Vagina (tissue), 2 donors: Measurements from ENCODE around the gene TMEM37. TPM values are rescaled to one million over a fixed set of nuclear protein-coding genes. Genes with fewer than 3 reads are reported as not detected.

ENCODE experiments used
- DNase-seq, 2 donors: peaks; one replicate each; pipeline ENCODE4 v3.0.0-alpha.2; 2017; ENCODE audit errors: extremely low spot score in 2 of 2
- H3K27ac ChIP-seq: fragments of 200-600 bp; sonication (generic); one replicate; pipeline ENCODE4 v1.5.1; 2019
- H3K27me3 ChIP-seq: fragments of 200-600 bp; sonication (generic); one replicate; pipeline ENCODE4 v1.5.1; 2019
- H3K36me3 ChIP-seq, 2 donors: fragments of 200-600 bp; sonication (generic); one replicate each; pipeline ENCODE4 v1.5.1; 2017 to 2019
- H3K4me1 ChIP-seq: fragments of 200-600 bp; sonication (generic); one replicate; pipeline ENCODE4 v1.5.1; 2019
- H3K4me3 ChIP-seq, 2 donors: fragments of 200-600 bp; sonication (generic); 1 replicate in 1 of 2; 2 replicates in 1 of 2; pipeline ENCODE4 v1.5.1; 2016 to 2019
- H3K9me3 ChIP-seq: fragments of 200-600 bp; sonication (generic); one replicate; pipeline ENCODE4 v1.5.1; 2019
- POLR2A ChIP-seq, 2 donors: fragments of 450-650 bp; IDR thresholded peaks; one replicate each; pipeline ENCODE4 v1.6.1; 2017; ENCODE audit warnings: antibody characterized with exemption in 2 of 2, mild to moderate bottlenecking in 2 of 2, moderate library complexity in 2 of 2
- POLR2AphosphoS5 ChIP-seq, 2 donors: sonication (generic); formaldehyde crosslinking; IDR thresholded peaks; one replicate each; pipeline ENCODE4 v1.9.0; 2017; ENCODE audit warnings: antibody characterized with exemption in 2 of 2, mild to moderate bottlenecking in 2 of 2, low read depth in 1 of 2; ENCODE audit not compliant: insufficient read depth in 1 of 2
- intact Hi-C: fragments of 100-400 bp; cut with DNase I; formaldehyde crosslinking; loops from one replicate; pipeline ENCODE4 v1.15.1; 2023
- total RNA-seq: library from RNA; depleted of rRNA; stranded (reverse); fragments of >200 nt; gene quantifications from one replicate; pipeline ENCODE4 v1.2.3, GENCODE V29; 2016
- TF ChIP-seq, protein P1 (sequence below), 3 experiments: fragments of 450-650 bp in 2 of 3; fragments of 200-600 bp in 1 of 3; sonication (generic) in 1 of 3; IDR thresholded peaks; one replicate each; pipeline ENCODE4 v1.5.1; 2017 to 2019; ENCODE audit warnings: antibody characterized with exemption in 3 of 3, mild to moderate bottlenecking in 2 of 3, moderate library complexity in 2 of 3

TMEM37 gene
- total RNA-seq, 1 donor from 2014 or later = 3.2 TPM

DNA sequence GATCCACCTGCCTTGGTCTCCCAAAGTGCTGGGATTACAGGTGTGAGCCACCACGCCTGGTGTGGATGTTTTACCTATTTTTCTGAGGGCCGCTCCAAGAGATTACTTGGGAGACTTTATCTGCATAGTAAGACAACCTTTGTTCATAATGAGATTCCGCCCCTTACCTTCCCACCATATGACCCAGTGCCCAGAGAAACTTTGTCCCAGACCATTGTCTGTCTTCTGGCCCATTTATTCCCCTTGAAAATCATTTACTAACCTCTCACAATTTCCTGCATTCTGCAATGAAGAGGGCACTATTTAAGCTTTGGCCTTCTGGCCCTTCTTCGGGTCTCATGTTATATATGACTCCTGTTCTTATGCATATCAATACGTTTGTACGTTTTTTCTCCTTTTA, 13.7 kb upstream of the TMEM37 start:
- intact Hi-C loops = no loop called here
- no peaks in the 10 kb centered on the region for H3K27me3 ChIP-seq
- H3K27ac ChIP-seq = no peak overlapping the region
- H3K4me3 ChIP-seq = no peak overlapping the region
- no peak for TF ChIP-seq POLR2A (IDR thresholded peaks at IDR 0.05)
- TF ChIP-seq POLR2AphosphoS5 (IDR thresholded peaks at IDR 0.05; ENCODE audit: insufficient read depth in 1 of 2, low read depth in 1 of 2) = no peak
- TF ChIP-seq, protein P1, sequence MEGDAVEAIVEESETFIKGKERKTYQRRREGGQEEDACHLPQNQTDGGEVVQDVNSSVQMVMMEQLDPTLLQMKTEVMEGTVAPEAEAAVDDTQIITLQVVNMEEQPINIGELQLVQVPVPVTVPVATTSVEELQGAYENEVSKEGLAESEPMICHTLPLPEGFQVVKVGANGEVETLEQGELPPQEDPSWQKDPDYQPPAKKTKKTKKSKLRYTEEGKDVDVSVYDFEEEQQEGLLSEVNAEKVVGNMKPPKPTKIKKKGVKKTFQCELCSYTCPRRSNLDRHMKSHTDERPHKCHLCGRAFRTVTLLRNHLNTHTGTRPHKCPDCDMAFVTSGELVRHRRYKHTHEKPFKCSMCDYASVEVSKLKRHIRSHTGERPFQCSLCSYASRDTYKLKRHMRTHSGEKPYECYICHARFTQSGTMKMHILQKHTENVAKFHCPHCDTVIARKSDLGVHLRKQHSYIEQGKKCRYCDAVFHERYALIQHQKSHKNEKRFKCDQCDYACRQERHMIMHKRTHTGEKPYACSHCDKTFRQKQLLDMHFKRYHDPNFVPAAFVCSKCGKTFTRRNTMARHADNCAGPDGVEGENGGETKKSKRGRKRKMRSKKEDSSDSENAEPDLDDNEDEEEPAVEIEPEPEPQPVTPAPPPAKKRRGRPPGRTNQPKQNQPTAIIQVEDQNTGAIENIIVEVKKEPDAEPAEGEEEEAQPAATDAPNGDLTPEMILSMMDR (IDR thresholded peaks at IDR 0.05) = no peak
- no peaks in the 10 kb centered on the region for H3K9me3 ChIP-seq
- H3K36me3 ChIP-seq = no peaks in the 10 kb centered on the region
- no peak for DNase-seq
- H3K4me1 ChIP-seq = no peaks in the 10 kb centered on the region

DNA sequence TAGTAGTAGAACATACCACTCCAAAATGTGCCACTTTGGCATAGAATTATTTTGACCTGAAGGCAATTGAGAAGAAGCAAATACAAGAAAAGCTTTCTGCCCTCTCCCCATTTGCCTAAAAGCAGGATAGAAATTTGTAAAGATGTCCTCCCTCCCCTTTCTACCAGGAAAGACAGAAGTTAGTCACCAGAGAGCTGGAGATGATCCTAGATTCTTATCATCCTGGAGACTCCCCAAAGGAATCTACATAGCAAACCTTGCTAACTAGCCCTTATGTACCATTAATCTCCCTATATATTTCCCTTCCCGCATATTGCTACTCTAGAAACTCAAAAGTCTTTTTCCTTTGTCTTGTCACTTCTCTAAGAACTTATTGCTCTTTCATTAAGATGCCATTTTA, 12.6 kb upstream of the TMEM37 start:
- Histone ChIP-seq H3K9me3 (no peaks in the 10 kb centered on the region), H3K27ac (no peak overlapping the region), H3K4me1 (no peaks in the 10 kb centered on the region), H3K27me3 (no peaks in the 10 kb centered on the region), H3K4me3 (no peak overlapping the region), H3K36me3 (no peaks in the 10 kb centered on the region)
- TF ChIP-seq POLR2A (IDR thresholded peaks at IDR 0.05) (no peak), POLR2AphosphoS5 (IDR thresholded peaks at IDR 0.05; ENCODE audit: insufficient read depth in 1 of 2, low read depth in 1 of 2) (no peak)
- TF ChIP-seq, protein P1 (IDR thresholded peaks at IDR 0.05) = no peak
- no peak for DNase-seq
- intact Hi-C loops = no loop called here

DNA sequence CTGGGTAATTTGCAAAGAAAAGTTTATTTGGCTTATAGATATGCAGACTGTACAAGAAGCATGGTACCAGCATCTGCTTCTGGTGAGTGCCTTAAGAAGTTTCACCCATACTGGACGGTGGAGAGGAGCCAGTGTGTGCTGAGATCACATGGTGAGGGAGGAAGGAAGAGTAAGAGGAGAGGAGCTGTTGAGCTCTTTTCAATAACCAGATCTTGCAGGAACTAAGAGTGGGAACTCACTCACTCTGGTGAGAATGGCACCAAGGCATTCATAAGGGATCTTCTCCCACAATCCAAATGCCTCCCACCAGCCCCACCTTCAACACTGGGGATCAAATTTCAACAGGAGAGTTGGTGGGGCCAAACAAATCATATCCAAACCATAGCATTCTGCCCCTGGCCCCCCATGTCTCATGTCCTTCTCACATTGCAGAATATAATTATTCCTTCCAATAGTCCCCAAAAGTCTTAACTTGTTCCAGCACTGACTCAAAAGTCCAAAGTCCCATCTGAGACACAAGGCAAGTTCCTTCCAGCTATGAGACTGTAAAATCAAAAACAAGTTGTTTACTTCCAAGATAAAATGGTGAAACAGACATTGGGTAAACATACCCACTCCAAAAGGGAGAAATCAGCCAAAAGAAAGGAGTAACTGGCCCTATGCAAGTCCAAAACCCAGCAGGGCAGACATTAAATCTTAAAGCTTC, 11.7 kb upstream of the TMEM37 start:
- no peaks in the 10 kb centered on the region for H3K4me1 ChIP-seq
- H3K4me3 ChIP-seq = no peak overlapping the region
- no peak for TF ChIP-seq POLR2AphosphoS5 (IDR thresholded peaks at IDR 0.05; ENCODE audit: insufficient read depth in 1 of 2, low read depth in 1 of 2)
- no peak for TF ChIP-seq POLR2A (IDR thresholded peaks at IDR 0.05)
- TF ChIP-seq, protein P1 (IDR thresholded peaks at IDR 0.05) = no peak
- H3K27ac ChIP-seq = no peak overlapping the region
- DNase-seq = no peak
- no peaks in the 10 kb centered on the region for H3K36me3 ChIP-seq
- intact Hi-C loops = no loop called here
- H3K9me3 ChIP-seq = no peaks in the 10 kb centered on the region
- H3K27me3 ChIP-seq = no peaks in the 10 kb centered on the region

DNA sequence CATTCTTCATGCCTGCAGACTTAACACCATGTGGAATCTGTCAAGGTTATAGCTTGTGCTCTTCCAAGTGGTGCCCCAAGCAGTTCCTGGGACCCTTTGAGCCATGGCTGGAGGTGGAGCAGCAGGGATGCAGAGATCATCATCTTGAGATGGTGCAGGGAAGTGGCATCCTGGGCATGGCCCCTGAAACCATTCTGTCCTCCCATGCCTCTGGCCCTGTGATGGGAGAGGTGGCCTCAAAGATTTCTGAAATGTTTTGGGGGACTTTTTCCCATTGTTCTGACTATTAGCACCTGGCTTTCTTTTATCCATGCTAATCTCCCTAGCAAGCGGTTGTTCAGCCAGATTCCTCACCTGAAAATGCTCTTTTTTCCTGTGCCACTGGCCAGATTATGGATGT, 10.3 kb upstream of the TMEM37 start:
- no peaks in the 10 kb centered on the region for H3K9me3 ChIP-seq
- TF ChIP-seq POLR2AphosphoS5 (IDR thresholded peaks at IDR 0.05; ENCODE audit: insufficient read depth in 1 of 2, low read depth in 1 of 2) = no peak
- TF ChIP-seq, protein P1 (IDR thresholded peaks at IDR 0.05) = no peak
- no peak overlapping the region for H3K4me3 ChIP-seq
- peaks cover 6% of the 10 kb centered on the region for H3K4me1 ChIP-seq
- H3K36me3 ChIP-seq = no peaks in the 10 kb centered on the region
- no peak for DNase-seq
- H3K27ac ChIP-seq = no peak overlapping the region
- H3K27me3 ChIP-seq = no peaks in the 10 kb centered on the region
- intact Hi-C loops = no loop called here

DNA sequence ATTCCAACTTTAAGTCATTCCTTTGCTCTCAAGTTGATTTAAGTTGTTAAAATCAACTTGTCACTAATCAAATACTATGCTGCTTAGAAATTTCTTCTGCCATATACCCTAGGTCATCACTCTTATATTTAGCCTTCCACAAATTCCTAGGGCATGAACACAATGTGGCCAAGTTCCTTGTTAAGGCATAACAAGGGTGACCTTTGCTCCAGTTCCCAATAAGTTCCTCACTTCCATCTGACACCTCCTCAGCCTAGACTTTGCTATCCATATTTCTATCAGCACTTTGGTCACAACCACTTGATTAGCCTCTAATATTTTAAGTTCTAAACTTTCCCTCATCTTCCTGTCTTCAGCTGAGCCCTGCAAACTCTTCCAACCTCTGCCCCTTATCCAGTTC, 9.9 kb upstream of the TMEM37 start:
- DNase-seq = no peak
- peaks cover 11% of the 10 kb centered on the region for H3K4me1 ChIP-seq
- intact Hi-C loops = no loop called here
- no peak overlapping the region for H3K27ac ChIP-seq
- H3K27me3 ChIP-seq = no peaks in the 10 kb centered on the region
- no peak for TF ChIP-seq POLR2AphosphoS5 (IDR thresholded peaks at IDR 0.05; ENCODE audit: insufficient read depth in 1 of 2, low read depth in 1 of 2)
- no peak for TF ChIP-seq POLR2A (IDR thresholded peaks at IDR 0.05)
- TF ChIP-seq, protein P1 (IDR thresholded peaks at IDR 0.05) = no peak
- no peak overlapping the region for H3K4me3 ChIP-seq
- no peaks in the 10 kb centered on the region for H3K36me3 ChIP-seq
- H3K9me3 ChIP-seq = no peaks in the 10 kb centered on the region
